Measurements from ENCODE around the gene VHLL. TPM values are rescaled to one million over a fixed set of nuclear protein-coding genes. Genes with fewer than 3 reads are reported as not detected.

VHLL gene
- polyA plus RNA-seq, 1 of the 3 experiments (the other 2 are of a cell fraction): not detected

DNA sequence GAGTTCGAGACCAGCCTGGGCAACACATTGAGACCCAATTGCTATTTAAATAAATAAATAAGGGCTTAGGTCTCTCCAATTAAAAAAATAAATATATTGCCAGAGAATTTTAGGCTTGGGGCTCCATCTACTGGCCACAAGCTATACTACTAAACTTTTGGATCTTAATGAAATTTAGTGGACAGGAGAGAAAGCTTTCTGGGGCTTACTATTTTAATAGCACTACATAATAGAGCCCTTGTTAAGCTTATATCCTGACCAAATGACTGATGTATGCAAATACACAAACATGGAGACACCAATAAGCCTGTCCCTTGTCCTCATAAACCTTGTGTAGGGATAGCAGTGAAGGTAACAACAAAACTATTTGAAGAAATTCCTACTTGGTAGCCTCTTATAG is 20.6 kb upstream of the VHLL start:
- Histone ChIP-seq H4K20me1 (ENCODE audit: insufficient read depth) (0 out of 2 replicates have a peak, but pooled peaks cover 3% of the 10 kb centered on the region), H3K27me3 (ENCODE audit: insufficient read depth) (no peaks in the 10 kb centered on the region), H3K36me3 (replicated peaks in 1 of 2; ENCODE audit: control insufficient read depth in 1 of 2, insufficient read depth in 2 of 2, low read length in 1 of 2) (peaks cover 73 to 92% of the 10 kb centered on the region in 2 experiments), H3K9me2 (no peaks in the 10 kb centered on the region), H3K4me2 (no peak overlapping the region), H2AFZ (ENCODE audit: low read depth) (no peak overlapping the region), H3K27ac (ENCODE audit: low read depth in 2 of 2, low read length in 1 of 2) (0 out of 4 replicates have a peak overlapping the region, but pooled peaks of 1 of the 2 experiments have one; percentile 16), H3K9me3 (no peaks in the 10 kb centered on the region), H3K9ac (no peak overlapping the region), H3K4me3 (ENCODE audit: low read depth in 2 of 2, low read length in 1 of 2) (no peak overlapping the region), H3K79me2 (ENCODE audit: insufficient read depth) (0 out of 2 replicates have a peak, but pooled peaks cover 7% of the 10 kb centered on the region), H3F3A (replicated peaks; ENCODE audit: insufficient read depth) (peaks cover 11% of the 10 kb centered on the region), H3K4me1 (ENCODE audit: control insufficient read depth in 1 of 2, insufficient read depth in 2 of 2, low read depth in 1 of 2, low read length in 1 of 2) (no peaks in the 10 kb centered on the region)
- CTCF ChIA-PET: interaction anchor here (0.6 to 2.9 kb wide), 28 partner anchors 10 to 176 kb away, joined by 3 to 18 read pairs (median 4); partner anchors contain the start of genes CCT3, PMF1, TMEM79 and TSACC
- POLR2A ChIA-PET: interaction anchor here (0.9 kb wide), 1 partner anchor 9 kb away, joined by 3 read pairs; no protein-coding TSS in a partner anchor
- WGBS (ENCODE audit: low lambda C conversion rate): 100% methylated on average over 1 of the region's 1 CpG
- DNase-seq: peak; percentile 43
- no peak for TF ChIP-seq GATA2 (CRISPR knock-in tag; IDR thresholded peaks at IDR 0.05)
- TF ChIP-seq, protein P1, sequence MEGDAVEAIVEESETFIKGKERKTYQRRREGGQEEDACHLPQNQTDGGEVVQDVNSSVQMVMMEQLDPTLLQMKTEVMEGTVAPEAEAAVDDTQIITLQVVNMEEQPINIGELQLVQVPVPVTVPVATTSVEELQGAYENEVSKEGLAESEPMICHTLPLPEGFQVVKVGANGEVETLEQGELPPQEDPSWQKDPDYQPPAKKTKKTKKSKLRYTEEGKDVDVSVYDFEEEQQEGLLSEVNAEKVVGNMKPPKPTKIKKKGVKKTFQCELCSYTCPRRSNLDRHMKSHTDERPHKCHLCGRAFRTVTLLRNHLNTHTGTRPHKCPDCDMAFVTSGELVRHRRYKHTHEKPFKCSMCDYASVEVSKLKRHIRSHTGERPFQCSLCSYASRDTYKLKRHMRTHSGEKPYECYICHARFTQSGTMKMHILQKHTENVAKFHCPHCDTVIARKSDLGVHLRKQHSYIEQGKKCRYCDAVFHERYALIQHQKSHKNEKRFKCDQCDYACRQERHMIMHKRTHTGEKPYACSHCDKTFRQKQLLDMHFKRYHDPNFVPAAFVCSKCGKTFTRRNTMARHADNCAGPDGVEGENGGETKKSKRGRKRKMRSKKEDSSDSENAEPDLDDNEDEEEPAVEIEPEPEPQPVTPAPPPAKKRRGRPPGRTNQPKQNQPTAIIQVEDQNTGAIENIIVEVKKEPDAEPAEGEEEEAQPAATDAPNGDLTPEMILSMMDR (IDR thresholded peaks at IDR 0.05): peak; percentile 79
- peak; percentile 64 for TF ChIP-seq RAD21 (IDR thresholded peaks at IDR 0.05; ENCODE audit: low read length)
- no peak for TF ChIP-seq USF2 (IDR thresholded peaks at IDR 0.05; ENCODE audit: borderline replicate concordance, low read depth, low read length)

- Histone ChIP-seq H3K4me2 (no peak overlapping the region), H3F3A (replicated peaks; ENCODE audit: insufficient read depth) (peaks cover 14% of the 10 kb centered on the region), H3K27ac (ENCODE audit: low read depth in 2 of 2, low read length in 1 of 2) (no peak overlapping the region), H3K36me3 (replicated peaks in 1 of 2; ENCODE audit: control insufficient read depth in 1 of 2, insufficient read depth in 2 of 2, low read length in 1 of 2) (peaks cover 87 to 98% of the 10 kb centered on the region in 2 experiments), H4K20me1 (ENCODE audit: insufficient read depth) (0 out of 2 replicates have a peak, but pooled peaks cover 3% of the 10 kb centered on the region), H3K79me2 (ENCODE audit: insufficient read depth) (0 out of 2 replicates have a peak, but pooled peaks cover 5% of the 10 kb centered on the region), H3K9me3 (no peaks in the 10 kb centered on the region), H3K4me3 (ENCODE audit: low read depth in 2 of 2, low read length in 1 of 2) (no peak overlapping the region), H3K27me3 (ENCODE audit: insufficient read depth) (no peaks in the 10 kb centered on the region), H2AFZ (ENCODE audit: low read depth) (no peak overlapping the region), H3K9me2 (no peaks in the 10 kb centered on the region), H3K4me1 (ENCODE audit: control insufficient read depth in 1 of 2, insufficient read depth in 2 of 2, low read depth in 1 of 2, low read length in 1 of 2) (no peaks in the 10 kb centered on the region), H3K9ac (no peak overlapping the region)
- WGBS (ENCODE audit: low lambda C conversion rate): 89% methylated on average over 7 of the region's 7 CpGs
- CTCF ChIA-PET: interaction anchor here (1.6 kb wide), 1 partner anchor 10 kb away, joined by 5 read pairs; no protein-coding TSS in a partner anchor
- POLR2A ChIA-PET: no interaction called here
- no peak for DNase-seq
- TF ChIP-seq GABPA (IDR thresholded peaks at IDR 0.05; ENCODE audit: low read depth) (no peak), ELF1 (IDR thresholded peaks at IDR 0.05) (no peak), IRF3 (IDR thresholded peaks at IDR 0.05; ENCODE audit: low read depth, low read length) (no peak), MEF2A (IDR thresholded peaks at IDR 0.05; ENCODE audit: borderline replicate concordance, low read depth) (no peak), RCOR1 (IDR thresholded peaks at IDR 0.05; ENCODE audit: low read length) (no peak), FOXJ3 (CRISPR knock-in tag; IDR thresholded peaks at IDR 0.05) (no peak), USF2 (IDR thresholded peaks at IDR 0.05; ENCODE audit: borderline replicate concordance, low read depth, low read length) (no peak), EP300 (IDR thresholded peaks at IDR 0.05; ENCODE audit: borderline replicate concordance in 1 of 2, low read depth in 1 of 2, low read length in 1 of 2) (no peak), GATA2 (CRISPR knock-in tag; IDR thresholded peaks at IDR 0.05) (no peak), FOSL2 (IDR thresholded peaks at IDR 0.05; ENCODE audit: borderline replicate concordance, low read depth) (no peak)
- TF ChIP-seq, protein P1 (IDR thresholded peaks at IDR 0.05): no peak
- TF ChIP-seq, protein P2, sequence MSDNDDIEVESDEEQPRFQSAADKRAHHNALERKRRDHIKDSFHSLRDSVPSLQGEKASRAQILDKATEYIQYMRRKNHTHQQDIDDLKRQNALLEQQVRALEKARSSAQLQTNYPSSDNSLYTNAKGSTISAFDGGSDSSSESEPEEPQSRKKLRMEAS (IDR thresholded peaks at IDR 0.05; ENCODE audit: low read depth): no peak
Observed at GRCh38 chr1:156316909-156317308, 17.8 kb upstream of the VHLL start.
